Measurements from ENCODE around the gene ZDHHC19. TPM values are rescaled to one million over a fixed set of nuclear protein-coding genes. Genes with fewer than 3 reads are reported as not detected.
A peak's percentile ranks its signal among the peaks of the same experiment; 100 is the strongest.

Gene ZDHHC19
- total RNA-seq, 3 donors from 2014 or later: not detected

DNA sequence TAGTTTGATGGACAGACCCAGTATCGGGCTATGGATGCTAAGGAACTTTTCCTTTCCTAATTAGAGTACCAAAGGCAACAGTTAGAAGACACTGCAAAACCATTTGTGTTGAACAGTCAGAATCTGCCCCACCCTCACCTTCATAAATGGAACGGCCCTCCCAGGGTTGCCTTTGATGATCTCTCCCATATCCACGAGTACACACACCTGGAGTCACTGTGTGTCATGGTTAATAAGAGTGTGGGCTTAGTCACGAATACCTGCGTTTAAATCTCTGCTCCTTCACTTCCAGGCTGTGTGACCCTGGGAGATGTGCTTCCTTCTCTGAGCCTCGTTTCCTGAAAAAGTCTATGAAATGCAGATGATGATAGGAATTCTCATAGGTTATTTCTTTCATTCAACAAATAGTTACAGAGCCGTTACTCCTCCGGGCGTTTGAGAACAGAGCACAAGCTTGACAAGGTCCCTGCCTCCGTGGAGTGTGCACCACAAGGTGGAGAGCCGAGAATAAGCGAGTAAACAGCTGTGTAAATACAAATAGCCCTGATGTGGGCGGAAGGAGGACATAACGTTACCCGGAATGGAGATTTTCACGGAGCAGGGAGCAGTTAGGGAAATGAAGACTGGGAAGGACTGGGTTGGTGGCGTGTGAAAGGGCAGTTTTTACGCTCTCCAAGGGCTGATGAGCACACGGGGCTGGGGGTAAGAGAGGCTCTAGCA, 11.8 kb upstream of the ZDHHC19 start:
- H3K36me3 ChIP-seq: no peaks in the 10 kb centered on the region
- TF ChIP-seq POLR2AphosphoS5 (IDR thresholded peaks at IDR 0.05) (no peak), POLR2A (IDR thresholded peaks at IDR 0.05) (no peak), CTCF (IDR thresholded peaks at IDR 0.05) (no peak)
- H3K4me1 ChIP-seq: no peaks in the 10 kb centered on the region
- no peaks in the 10 kb centered on the region for H3K9me3 ChIP-seq
- no peaks in the 10 kb centered on the region for H3K27me3 ChIP-seq
- H3K4me3 ChIP-seq: no peak overlapping the region
- no peak overlapping the region for H3K27ac ChIP-seq
- DNase-seq (ENCODE audit: low spot score in 2 of 2): no peak
- intact Hi-C loops (cut with DNase I; ENCODE audit: low total_unique reads): no loop called here

- no peak for TF ChIP-seq POLR2A (IDR thresholded peaks at IDR 0.05)
- TF ChIP-seq CTCF (IDR thresholded peaks at IDR 0.05): no peak
- no peak for TF ChIP-seq POLR2AphosphoS5 (IDR thresholded peaks at IDR 0.05)
- no peak overlapping the region for H3K4me3 ChIP-seq
- intact Hi-C loops (cut with DNase I; ENCODE audit: low total_unique reads): no loop called here
- H3K4me1 ChIP-seq: no peaks in the 10 kb centered on the region
- no peak overlapping the region for H3K27ac ChIP-seq
- DNase-seq (ENCODE audit: low spot score in 2 of 2): no peak
- H3K9me3 ChIP-seq: no peaks in the 10 kb centered on the region
- H3K27me3 ChIP-seq: no peaks in the 10 kb centered on the region
- no peaks in the 10 kb centered on the region for H3K36me3 ChIP-seq
Measured at GRCh38 chr3:196220991-196221390, 9.8 kb upstream of the ZDHHC19 start.

- H3K9me3 ChIP-seq: no peaks in the 10 kb centered on the region
- no peaks in the 10 kb centered on the region for H3K4me1 ChIP-seq
- H3K4me3 ChIP-seq: no peak overlapping the region
- no peaks in the 10 kb centered on the region for H3K27me3 ChIP-seq
- intact Hi-C loops (cut with DNase I; ENCODE audit: low total_unique reads): no loop called here
- H3K27ac ChIP-seq: no peak overlapping the region
- H3K36me3 ChIP-seq: no peaks in the 10 kb centered on the region
- no peak for DNase-seq (ENCODE audit: low spot score in 2 of 2)
- TF ChIP-seq POLR2A (IDR thresholded peaks at IDR 0.05): no peak
- TF ChIP-seq CTCF (IDR thresholded peaks at IDR 0.05): no peak
- TF ChIP-seq POLR2AphosphoS5 (IDR thresholded peaks at IDR 0.05): no peak
Measured at GRCh38 chr3:196220587-196220986, 9.4 kb upstream of the ZDHHC19 start.

DNA sequence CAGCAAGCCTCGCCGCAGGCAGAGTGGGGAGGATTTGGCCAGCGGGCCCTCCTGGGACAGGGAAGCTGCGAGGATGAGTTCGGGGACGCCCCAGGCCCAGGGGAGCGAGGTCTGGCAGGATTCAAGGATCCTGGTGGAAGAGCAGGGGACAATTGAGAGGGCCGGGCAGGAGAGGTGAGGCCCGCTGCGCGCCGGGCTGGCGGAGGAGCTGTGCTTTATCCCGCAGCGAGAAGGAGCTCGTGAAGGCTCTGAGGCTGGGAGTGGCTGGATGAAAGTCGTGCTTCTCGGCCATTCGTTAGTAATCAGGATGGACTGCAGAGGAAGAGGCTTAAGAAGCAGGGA, 8.7 kb upstream of the ZDHHC19 start:
- Histone ChIP-seq H3K27ac (peak overlapping the region; percentile 55 to 56), H3K9me3 (no peaks in the 10 kb centered on the region), H3K27me3 (no peaks in the 10 kb centered on the region), H3K36me3 (no peaks in the 10 kb centered on the region), H3K4me1 (no peaks in the 10 kb centered on the region), H3K4me3 (peak overlapping the region in 1 of 3 donors; percentile 54)
- intact Hi-C loops (cut with DNase I; ENCODE audit: low total_unique reads): no loop called here
- no peak for TF ChIP-seq CTCF (IDR thresholded peaks at IDR 0.05)
- TF ChIP-seq POLR2A (IDR thresholded peaks at IDR 0.05): no peak
- no peak for TF ChIP-seq POLR2AphosphoS5 (IDR thresholded peaks at IDR 0.05)
- no peak for DNase-seq (ENCODE audit: low spot score in 2 of 2)

DNA sequence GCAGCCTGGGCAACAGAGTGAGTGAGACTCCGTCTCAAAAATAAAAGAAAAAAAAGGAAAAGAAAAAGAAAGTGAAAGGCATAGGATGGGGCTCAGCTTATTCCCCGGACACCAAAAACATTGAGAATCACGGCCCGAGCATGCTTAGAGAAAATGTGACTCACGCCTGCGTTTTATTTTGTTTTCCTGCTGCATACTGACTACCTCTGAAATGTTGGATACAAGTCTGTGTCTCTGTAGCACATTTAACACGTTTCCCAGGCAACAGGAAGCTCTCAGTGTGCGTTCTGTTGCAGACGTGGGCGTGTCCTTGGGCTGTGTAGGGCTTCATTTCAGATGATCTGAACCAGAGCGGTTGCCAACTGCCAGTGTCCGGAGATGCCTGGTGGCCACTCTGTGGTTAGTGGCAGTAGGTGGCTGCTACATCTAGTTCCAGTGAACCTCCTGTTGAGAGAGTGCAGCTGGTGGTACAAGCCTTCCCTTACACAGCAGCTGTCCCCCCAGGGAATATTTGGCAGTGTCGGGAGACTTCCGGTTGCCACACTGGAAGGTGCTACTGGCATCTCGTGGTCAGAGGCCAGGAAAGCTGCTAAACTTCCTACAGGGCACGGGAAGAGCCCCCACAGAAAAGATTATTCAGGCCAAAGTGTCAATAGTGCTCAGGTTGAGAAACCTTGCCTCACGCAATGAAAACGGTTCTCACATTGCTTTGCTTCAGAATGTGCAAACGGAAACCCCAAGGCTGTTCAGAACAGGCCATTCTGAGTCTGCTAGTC, 8.2 kb upstream of the ZDHHC19 start:
- peak overlapping the region; percentile 55 to 56 for H3K27ac ChIP-seq
- H3K9me3 ChIP-seq: no peaks in the 10 kb centered on the region
- no peaks in the 10 kb centered on the region for H3K36me3 ChIP-seq
- H3K4me1 ChIP-seq: no peaks in the 10 kb centered on the region
- intact Hi-C loops (cut with DNase I; ENCODE audit: low total_unique reads): no loop called here
- peak overlapping the region; percentile 31 to 54 (median 36) for H3K4me3 ChIP-seq
- TF ChIP-seq CTCF (IDR thresholded peaks at IDR 0.05) (no peak), POLR2AphosphoS5 (IDR thresholded peaks at IDR 0.05) (peak in 1 of 3 donors; percentile 15)
- DNase-seq (ENCODE audit: low spot score in 2 of 2): peak in 1 of 2 donors; percentile 76
- H3K27me3 ChIP-seq: no peaks in the 10 kb centered on the region
